Esophagus squamous epithelium (tissue), 5 donors: ENCODE data around the gene C17orf67. TPM values are rescaled to one million over a fixed set of nuclear protein-coding genes. Genes with fewer than 3 reads are reported as not detected.
"Not testable (repeated sequence)": the region's sequence is repeated elsewhere in the genome, so short reads cannot be mapped to it uniquely, and the experiment has no call there.

Experiments used
- DNase-seq: peaks from one replicate; lab custom pipeline; 2025; lab: John Stamatoyannopoulos, UW
- H3K27ac ChIP-seq, 4 donors: fragments of 200-600 bp; sonication (generic); one replicate each; pipeline ENCODE4 v1.5.1; 2016 to 2019; ENCODE audit warnings: mild to moderate bottlenecking in 1 of 4
- H3K27me3 ChIP-seq, 4 donors: fragments of 200-600 bp; sonication (generic); 1 replicate in 3 of 4; 2 replicates in 1 of 4; pipeline versions ENCODE4 v1.5.1 to v1.6.0; 2017 to 2021; ENCODE audit warnings: antibody characterized with exemption in 1 of 4
- H3K36me3 ChIP-seq, 3 donors: fragments of 200-600 bp; sonication (generic); one replicate each; pipeline ENCODE4 v1.5.1; 2016 to 2019
- H3K4me1 ChIP-seq, 3 donors: fragments of 200-600 bp; sonication (generic); one replicate each; pipeline ENCODE4 v1.5.1; 2017 to 2019
- H3K4me3 ChIP-seq, 4 donors: fragments of 200-600 bp; sonication (generic); 1 replicate in 3 of 4; 2 replicates in 1 of 4; pipeline ENCODE4 v1.5.1; 2016 to 2019; ENCODE audit warnings: mild to moderate bottlenecking in 2 of 4, moderate library complexity in 1 of 4
- H3K9me3 ChIP-seq, 3 donors: fragments of 200-600 bp; sonication (generic); one replicate each; pipeline ENCODE4 v1.5.1; 2016 to 2019
- POLR2A ChIP-seq, 4 donors: fragments of 450-650 bp; IDR thresholded peaks; one replicate each; pipeline ENCODE4 v1.6.1; 2017; ENCODE audit warnings: antibody characterized with exemption in 4 of 4, mild to moderate bottlenecking in 4 of 4, moderate library complexity in 3 of 4
- WGBS, 2 donors: methylation state at CpG; one replicate each; pipeline ENCODE4 v1.1.5; 2018; 5-methylcytosine and 5-hydroxymethylcytosine counted together
- intact Hi-C: fragments of 100-400 bp; cut with DNase I; formaldehyde crosslinking; loops from one replicate; pipeline ENCODE4 v1.15.0; 2022
- total RNA-seq, 4 donors: library from RNA; depleted of rRNA; stranded (reverse); fragments of >200 nt; gene quantifications; one replicate each; pipeline ENCODE4 v1.1.0, GENCODE V29; 2016
- TF ChIP-seq, protein P1 (sequence below), 6 experiments: fragments of 450-650 bp in 4 of 6; fragments of 200-600 bp in 2 of 6; sonication (generic) in 2 of 6; IDR thresholded peaks; one replicate each; pipeline ENCODE4 v1.5.1; 2016 to 2019; ENCODE audit warnings: antibody characterized with exemption in 6 of 6, mild to moderate bottlenecking in 4 of 6, moderate library complexity in 4 of 6
- donor health status: DM: yes; HTN: yes; CAD: no.

C17orf67 gene
- total RNA-seq, 4 donors from 2014 or later, result 0.27 to 1.7 (median 0.53) TPM

GRCh38 chr17:56765449-56765848 lies 68.3 kb downstream of the C17orf67 start:
- peaks cover 0 to 23% (median 0%) of the 10 kb centered on the region in 4 donors for H3K27me3 ChIP-seq
- no peak overlapping the region for H3K27ac ChIP-seq
- WGBS, 2 donors, result 50 to 67% methylated on average over 4 of the region's 4 CpGs
- H3K36me3 ChIP-seq, result no peaks in the 10 kb centered on the region
- TF ChIP-seq, protein P1, sequence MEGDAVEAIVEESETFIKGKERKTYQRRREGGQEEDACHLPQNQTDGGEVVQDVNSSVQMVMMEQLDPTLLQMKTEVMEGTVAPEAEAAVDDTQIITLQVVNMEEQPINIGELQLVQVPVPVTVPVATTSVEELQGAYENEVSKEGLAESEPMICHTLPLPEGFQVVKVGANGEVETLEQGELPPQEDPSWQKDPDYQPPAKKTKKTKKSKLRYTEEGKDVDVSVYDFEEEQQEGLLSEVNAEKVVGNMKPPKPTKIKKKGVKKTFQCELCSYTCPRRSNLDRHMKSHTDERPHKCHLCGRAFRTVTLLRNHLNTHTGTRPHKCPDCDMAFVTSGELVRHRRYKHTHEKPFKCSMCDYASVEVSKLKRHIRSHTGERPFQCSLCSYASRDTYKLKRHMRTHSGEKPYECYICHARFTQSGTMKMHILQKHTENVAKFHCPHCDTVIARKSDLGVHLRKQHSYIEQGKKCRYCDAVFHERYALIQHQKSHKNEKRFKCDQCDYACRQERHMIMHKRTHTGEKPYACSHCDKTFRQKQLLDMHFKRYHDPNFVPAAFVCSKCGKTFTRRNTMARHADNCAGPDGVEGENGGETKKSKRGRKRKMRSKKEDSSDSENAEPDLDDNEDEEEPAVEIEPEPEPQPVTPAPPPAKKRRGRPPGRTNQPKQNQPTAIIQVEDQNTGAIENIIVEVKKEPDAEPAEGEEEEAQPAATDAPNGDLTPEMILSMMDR (IDR thresholded peaks at IDR 0.05), result no peak
- no peak for TF ChIP-seq POLR2A (IDR thresholded peaks at IDR 0.05)
- H3K4me1 ChIP-seq, result no peaks in the 10 kb centered on the region
- no peak overlapping the region for H3K4me3 ChIP-seq
- DNase-seq, result no peak
- no peaks in the 10 kb centered on the region for H3K9me3 ChIP-seq
- intact Hi-C loops, result no loop called here

- no peak overlapping the region for H3K27ac ChIP-seq
- no peaks in the 10 kb centered on the region for H3K4me1 ChIP-seq
- intact Hi-C loops, result no loop called here
- no peak overlapping the region for H3K4me3 ChIP-seq
- TF ChIP-seq, protein P1 (IDR thresholded peaks at IDR 0.05), result no peak
- TF ChIP-seq POLR2A (IDR thresholded peaks at IDR 0.05), result no peak
- H3K9me3 ChIP-seq, result no peaks in the 10 kb centered on the region
- peaks cover 0 to 23% (median 0%) of the 10 kb centered on the region in 4 donors for H3K27me3 ChIP-seq
- no peak for DNase-seq
- H3K36me3 ChIP-seq, result no peaks in the 10 kb centered on the region
- WGBS, 2 donors, result 69 to 82% methylated on average over 1 of the region's 1 CpG
Observed at GRCh38 chr17:56762988-56763387, 70.7 kb downstream of the C17orf67 start.

DNA sequence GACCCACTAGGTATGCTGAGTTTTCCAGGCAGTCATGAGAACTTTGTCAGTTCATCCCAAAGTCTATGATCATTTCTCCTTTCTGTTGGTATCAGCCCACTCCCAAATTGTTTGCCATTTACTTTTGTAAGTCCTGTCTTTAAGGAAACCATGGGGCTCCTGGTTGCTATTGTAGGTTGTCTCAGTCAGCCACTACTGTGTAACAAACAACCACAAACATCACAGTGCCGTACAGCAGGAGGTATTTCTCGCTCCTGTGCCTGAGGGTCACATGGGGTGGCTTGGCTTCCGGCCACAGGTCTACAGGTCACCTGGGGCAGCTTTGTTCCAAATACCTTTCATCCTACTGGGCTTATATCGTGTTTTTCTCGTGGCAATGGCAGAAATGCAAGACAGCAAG lies 71.6 kb downstream of the C17orf67 start:
- no peak for DNase-seq
- TF ChIP-seq POLR2A (IDR thresholded peaks at IDR 0.05), result no peak
- TF ChIP-seq, protein P1 (IDR thresholded peaks at IDR 0.05), result no peak
- H3K9me3 ChIP-seq, result no peaks in the 10 kb centered on the region
- no peak overlapping the region for H3K4me3 ChIP-seq
- WGBS, 2 donors, result 93 to 100% methylated on average over 2 to 5 of the region's 5 CpGs
- peaks cover 0 to 23% (median 0%) of the 10 kb centered on the region in 4 donors for H3K27me3 ChIP-seq
- no peak overlapping the region for H3K27ac ChIP-seq
- intact Hi-C loops, result no loop called here
- H3K36me3 ChIP-seq, result no peaks in the 10 kb centered on the region
- no peaks in the 10 kb centered on the region for H3K4me1 ChIP-seq

DNA sequence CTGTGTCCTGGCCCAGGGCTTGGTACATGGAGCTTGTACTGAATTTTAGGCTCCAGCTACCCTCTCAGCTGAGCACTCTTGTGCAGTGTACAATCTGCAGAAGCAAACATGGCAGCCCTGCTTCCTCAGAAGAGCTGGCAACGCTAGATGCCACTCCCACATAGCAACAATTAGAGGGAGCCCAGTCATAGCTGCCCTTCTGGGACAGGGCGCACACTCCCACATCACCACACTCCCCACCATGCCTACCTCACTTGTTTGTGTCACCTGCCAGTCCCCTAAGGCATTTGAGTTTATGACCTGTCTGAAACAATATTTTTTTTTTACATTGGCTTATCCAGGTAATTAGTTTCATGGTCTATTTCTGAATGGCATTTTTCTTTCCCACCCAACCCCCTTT lies 72.3 kb downstream of the C17orf67 start:
- Histone ChIP-seq H3K4me3 (no peak overlapping the region), H3K27ac (no peak overlapping the region), H3K4me1 (no peaks in the 10 kb centered on the region), H3K9me3 (no peaks in the 10 kb centered on the region), H3K36me3 (no peaks in the 10 kb centered on the region), H3K27me3 (peaks cover 0 to 23% (median 0%) of the 10 kb centered on the region in 4 donors)
- intact Hi-C loops, result no loop called here
- WGBS, 2 donors, result 60 to 65% methylated on average over 2 of the region's 2 CpGs
- no peak for TF ChIP-seq POLR2A (IDR thresholded peaks at IDR 0.05)
- TF ChIP-seq, protein P1 (IDR thresholded peaks at IDR 0.05), result no peak
- DNase-seq, result no peak

- H3K27me3 ChIP-seq, result peaks cover 0 to 14% (median 0%) of the 10 kb centered on the region in 4 donors
- intact Hi-C loops, H3K4me3 ChIP-seq, H3K27ac ChIP-seq, DNase-seq, H3K36me3 ChIP-seq, H3K9me3 ChIP-seq, H3K4me1 ChIP-seq: not testable (repeated sequence)
- WGBS, 2 donors, result 84 to 92% methylated on average over 7 of the region's 7 CpGs
Observed at GRCh38 chr17:56757611-56758010, 76.1 kb downstream of the C17orf67 start.

DNA sequence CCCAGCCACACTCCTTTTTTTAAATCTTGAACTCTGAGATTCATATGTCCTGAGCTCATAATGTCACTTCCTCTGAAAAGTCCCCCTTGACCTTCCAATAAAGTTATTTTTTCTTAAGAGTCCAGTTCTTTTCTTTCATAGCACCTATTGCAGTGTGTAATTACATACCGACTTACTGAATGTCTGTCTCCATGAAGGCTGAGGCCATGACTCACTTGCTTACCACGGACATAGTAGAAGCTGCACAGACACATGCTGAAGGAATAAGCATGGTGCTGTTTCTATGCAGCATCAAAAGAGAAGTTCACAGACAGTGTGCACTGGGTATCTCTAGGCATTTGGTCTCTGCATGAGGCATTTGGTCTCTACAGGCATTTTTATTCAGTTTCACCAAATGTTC lies 77.2 kb downstream of the C17orf67 start:
- Histone ChIP-seq H3K9me3 (no peaks in the 10 kb centered on the region), H3K4me3 (no peak overlapping the region), H3K27ac (no peak overlapping the region), H3K4me1 (no peaks in the 10 kb centered on the region), H3K36me3 (no peaks in the 10 kb centered on the region), H3K27me3 (peaks cover 0 to 6% (median 0%) of the 10 kb centered on the region in 4 donors)
- no peak for TF ChIP-seq POLR2A (IDR thresholded peaks at IDR 0.05)
- TF ChIP-seq, protein P1 (IDR thresholded peaks at IDR 0.05), result no peak
- no peak for DNase-seq
- WGBS, 2 donors, result 35 to 55% methylated on average over 2 of the region's 2 CpGs
- intact Hi-C loops, result no loop called here
